PC-3 (cell line): ENCODE results near the gene ALG10B. TPM values are rescaled to one million over a fixed set of nuclear protein-coding genes. Genes with fewer than 3 reads are reported as not detected.

Experiments used
- ATAC-seq: fragments of 200-7000 bp; cut with Tn5 transposase; 2 replicates; pipeline ENCODE4 v1.9.1; 2020; ENCODE audit warnings: mild to moderate bottlenecking, moderate library complexity
- BruUV-seq: library from RNA; stranded (reverse); fragments of 400-500 nt; replicated peaks from 2 replicates; lab custom pipeline; 2021; lab: Mats Ljungman, UMichigan
- CTCF ChIA-PET: fragments of 300-600 bp; sonication (Branson Sonifier 250); formaldehyde crosslinking; loops from one replicate; lab custom pipeline; 2022; ENCODE audit warnings: antibody characterized with exemption; lab: Charles Lee
- POLR2A ChIA-PET: fragments of 300-600 bp; sonication (Branson Sonifier 250); formaldehyde crosslinking; loops from one replicate; lab custom pipeline; 2022; ENCODE audit warnings: antibody characterized with exemption; ENCODE audit not compliant: unreplicated experiment; lab: Charles Lee
- DNase-seq: peaks from one replicate; pipeline ENCODE4 v3.0.0-alpha.2; 2015
- H2AFZ ChIP-seq: fragments of 300-600 bp; sonication (generic); 2 replicates; pipeline ENCODE4 v1.6.0; 2016; ENCODE audit warnings: antibody characterized with exemption, low read length
- H3F3A ChIP-seq: fragments of 300-600 bp; sonication (generic); one replicate; pipeline ENCODE4 v1.6.0; 2017; ENCODE audit warnings: antibody characterized with exemption, low read length, control low read depth, mild to moderate bottlenecking; ENCODE audit not compliant: unreplicated experiment
- H3K27ac ChIP-seq: fragments of 300-600 bp; sonication (generic); 2 replicates; pipeline ENCODE4 v1.5.1; 2016; ENCODE audit warnings: mild to moderate bottlenecking, low read length
- H3K27me3 ChIP-seq: fragments of 300-600 bp; sonication (generic); 2 replicates; pipeline ENCODE4 v1.6.1; 2016; ENCODE audit warnings: low read length, mixed read lengths
- H3K36me3 ChIP-seq: fragments of 300-600 bp; sonication (generic); 2 replicates; pipeline ENCODE4 v1.6.1; 2016; ENCODE audit warnings: low read depth, mixed run types, low read length, mixed read lengths
- H3K4me1 ChIP-seq: fragments of 300-600 bp; sonication (generic); 2 replicates; pipeline ENCODE4 v1.5.1; 2016; ENCODE audit warnings: low read length; ENCODE audit not compliant: insufficient read depth
- H3K4me2 ChIP-seq: fragments of 300-600 bp; sonication (generic); 2 replicates; pipeline ENCODE4 v1.6.0; 2016; ENCODE audit warnings: low read length
- H3K4me3 ChIP-seq: fragments of 300-600 bp; sonication (generic); 2 replicates; pipeline ENCODE4 v1.5.1; 2016; ENCODE audit warnings: mild to moderate bottlenecking, low read length, mixed read lengths
- H3K79me2 ChIP-seq: fragments of 300-600 bp; sonication (generic); 2 replicates; pipeline ENCODE4 v1.6.1; 2017; ENCODE audit warnings: low read length, mixed read lengths
- H3K9ac ChIP-seq: fragments of 300-600 bp; sonication (generic); 2 replicates; pipeline ENCODE4 v1.6.0; 2016; ENCODE audit warnings: mild to moderate bottlenecking, low read length
- H3K9me2 ChIP-seq: fragments of 300-600 bp; sonication (generic); replicated peaks from 2 replicates; pipeline ENCODE4 v1.6.1; 2016; ENCODE audit warnings: mixed run types, low read length, mixed read lengths
- H3K9me3 ChIP-seq: fragments of 300-600 bp; sonication (generic); 2 replicates; pipeline ENCODE4 v1.6.1; 2016; ENCODE audit warnings: low read length, mixed read lengths
- H4K20me1 ChIP-seq: fragments of 300-600 bp; sonication (generic); 2 replicates; pipeline ENCODE4 v1.6.1; 2016; ENCODE audit warnings: low read length, mixed read lengths
- CTCF ChIP-seq: fragments of 300-600 bp; sonication (generic); conservative IDR thresholded peaks from 2 replicates; pipeline ENCODE4 v1.5.1; 2017; ENCODE audit warnings: antibody characterized with exemption, low read depth, mild to moderate bottlenecking, low read length
- EZH2 ChIP-seq: fragments of 300-600 bp; sonication (generic); IDR thresholded peaks from one replicate; pipeline ENCODE4 v1.6.1; 2017; ENCODE audit warnings: antibody characterized with exemption, mild to moderate bottlenecking, low read length; ENCODE audit not compliant: unreplicated experiment
- EZH2phosphoT487 ChIP-seq: fragments of 300-600 bp; sonication (generic); IDR thresholded peaks from 2 replicates; pipeline ENCODE4 v1.6.1; 2018; ENCODE audit warnings: mild to moderate bottlenecking, antibody characterized with exemption, low read length, borderline replicate concordance
- intact Hi-C: fragments of 100-400 bp; cut with micrococcal nuclease; formaldehyde crosslinking; loops from 2 replicates; pipeline ENCODE4 v1.9.0; 2023
- total RNA-seq: library from RNA; depleted of rRNA; stranded (reverse); fragments of >200 nt; gene quantifications from 2 replicates; pipeline ENCODE4 v1.2.3, GENCODE V29; 2014

The ALG10B gene
- total RNA-seq, 1 experiment from 2014 or later, result 9.4 TPM

- CTCF ChIA-PET, result no interaction called here
- BruUV-seq, result no TSS peak
- no peaks in the 10 kb centered on the region for H3K79me2 ChIP-seq
These were observed 53.7 kb downstream of the ALG10B start for GRCh38 chr12:38370311-38370710.

GRCh38 chr12:38373784-38374183, 57.2 kb downstream of the ALG10B start:
- TF ChIP-seq CTCF (no peak), EZH2 (no peak), EZH2phosphoT487 (no peak)
- Histone ChIP-seq H3K4me2 (no peak overlapping the region), H3K4me3 (no peak overlapping the region), H3K9me2 (no peaks in the 10 kb centered on the region), H4K20me1 (no peaks in the 10 kb centered on the region), H3K79me2 (no peaks in the 10 kb centered on the region), H2AFZ (no peak overlapping the region), H3K27ac (no peak overlapping the region), H3K4me1 (no peaks in the 10 kb centered on the region), H3K36me3 (no peaks in the 10 kb centered on the region), H3K9ac (no peak overlapping the region), H3F3A (no peaks in the 10 kb centered on the region), H3K27me3 (no peaks in the 10 kb centered on the region), H3K9me3 (no peaks in the 10 kb centered on the region)
- ChIA-PET POLR2A (no interaction called here), CTCF (no interaction called here)
- BruUV-seq, result no TSS peak
- DNase-seq (no peak), ATAC-seq (no peak)
- intact Hi-C loops, result no loop called here

More at GRCh38 chr12:38370311-38370710, 53.7 kb downstream of the ALG10B start:
- H3K4me1 ChIP-seq, result no peaks in the 10 kb centered on the region
- ATAC-seq (no peak), DNase-seq (peak; percentile 14)
- no peaks in the 10 kb centered on the region for H3K9me2 ChIP-seq
- H3K9me3 ChIP-seq, result no peaks in the 10 kb centered on the region
- intact Hi-C loops, result no loop called here
- TF ChIP-seq CTCF (no peak), EZH2phosphoT487 (no peak), EZH2 (no peak)
- no peak overlapping the region for H3K9ac ChIP-seq
- H2AFZ ChIP-seq, result no peak overlapping the region
- H3F3A ChIP-seq, result no peaks in the 10 kb centered on the region
- no peak overlapping the region for H3K27ac ChIP-seq
- H3K4me2 ChIP-seq, result no peak overlapping the region
- no peaks in the 10 kb centered on the region for H4K20me1 ChIP-seq
- POLR2A ChIA-PET, result interaction anchor here (0.5 kb wide), 1 partner anchor 87 kb away, joined by 3 read pairs; no protein-coding TSS in a partner anchor
- no peak overlapping the region for H3K4me3 ChIP-seq
- H3K36me3 ChIP-seq, result no peaks in the 10 kb centered on the region
- no peaks in the 10 kb centered on the region for H3K27me3 ChIP-seq

- Histone ChIP-seq H3K9ac (no peak overlapping the region), H3K9me2 (no peaks in the 10 kb centered on the region), H3K4me1 (no peaks in the 10 kb centered on the region), H3K79me2 (no peaks in the 10 kb centered on the region), H2AFZ (no peak overlapping the region), H3K36me3 (no peaks in the 10 kb centered on the region), H3K9me3 (no peaks in the 10 kb centered on the region), H3F3A (no peaks in the 10 kb centered on the region), H3K27ac (no peak overlapping the region), H3K4me2 (no peak overlapping the region), H4K20me1 (no peaks in the 10 kb centered on the region), H3K4me3 (no peak overlapping the region), H3K27me3 (no peaks in the 10 kb centered on the region)
- DNase-seq (no peak), ATAC-seq (no peak)
- intact Hi-C loops, result no loop called here
- no peak for TF ChIP-seq CTCF
- TF ChIP-seq EZH2phosphoT487, result no peak
- no peak for TF ChIP-seq EZH2
- ChIA-PET POLR2A (no interaction called here), CTCF (interaction anchor here (1.3 kb wide), 1 partner anchor 10 kb away, joined by 4 read pairs; no protein-coding TSS in a partner anchor)
- no TSS peak for BruUV-seq
These were observed 58.2 kb downstream of the ALG10B start for GRCh38 chr12:38374751-38375150.
